ENCODE results near the gene HMGB2.

The HMGB2 gene

GRCh38 chr4:173316060-173316459, 18.1 kb downstream of the HMGB2 start:
- TF ChIP-seq TAF1 (IDR thresholded peaks at IDR 0.05; ENCODE audit: borderline replicate concordance, insufficient read depth, low read length) (no peak), SIN3A (IDR thresholded peaks at IDR 0.05; ENCODE audit: borderline replicate concordance, insufficient read depth, low read length) (no peak), FOXP2 (optimal IDR thresholded peaks at IDR 0.05; ENCODE audit: borderline replicate concordance, extremely low read depth, extremely low read length, insufficient read depth) (no peak), REST (IDR thresholded peaks at IDR 0.05; ENCODE audit: insufficient read depth in 1 of 2, low read depth in 2 of 2, low read length in 2 of 2) (no peak), POLR2AphosphoS5 (IDR thresholded peaks at IDR 0.05; ENCODE audit: low read depth, low read length) (no peak)

DNA sequence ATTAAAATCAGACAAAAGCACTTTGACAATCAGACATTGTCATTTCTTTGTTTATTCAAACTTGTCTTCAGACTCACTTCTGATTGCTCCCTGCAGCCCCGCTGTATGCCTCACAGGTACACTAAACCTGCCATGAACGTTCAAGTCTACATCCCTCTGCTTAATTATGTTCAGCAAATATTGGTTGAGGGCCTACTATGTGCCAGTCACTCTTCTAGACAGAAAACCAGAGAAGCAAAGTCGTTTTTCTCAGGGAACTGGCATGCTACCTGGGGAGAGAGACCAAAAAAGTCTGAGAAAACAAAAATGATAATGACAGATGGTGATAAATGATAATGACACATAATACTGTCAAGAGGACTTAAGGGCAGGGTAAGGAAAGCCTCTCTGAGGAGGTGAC, 19.4 kb downstream of the HMGB2 start:
- TF ChIP-seq SIN3A (IDR thresholded peaks at IDR 0.05; ENCODE audit: borderline replicate concordance, insufficient read depth, low read length), result no peak
- TF ChIP-seq FOXP2 (optimal IDR thresholded peaks at IDR 0.05; ENCODE audit: borderline replicate concordance, extremely low read depth, extremely low read length, insufficient read depth), result no peak

- TF ChIP-seq POLR2AphosphoS5 (IDR thresholded peaks at IDR 0.05; ENCODE audit: low read depth, low read length) (no peak), FOXP2 (optimal IDR thresholded peaks at IDR 0.05; ENCODE audit: borderline replicate concordance, extremely low read depth, extremely low read length, insufficient read depth) (no peak), REST (IDR thresholded peaks at IDR 0.05; ENCODE audit: insufficient read depth in 1 of 2, low read depth in 2 of 2, low read length in 2 of 2) (no peak), TAF1 (IDR thresholded peaks at IDR 0.05; ENCODE audit: borderline replicate concordance, insufficient read depth, low read length) (no peak), SIN3A (IDR thresholded peaks at IDR 0.05; ENCODE audit: borderline replicate concordance, insufficient read depth, low read length) (no peak)
These were observed 22.8 kb downstream of the HMGB2 start for GRCh38 chr4:173311368-173311767.

- TF ChIP-seq SIN3A (IDR thresholded peaks at IDR 0.05; ENCODE audit: borderline replicate concordance, insufficient read depth, low read length) (no peak), TAF1 (IDR thresholded peaks at IDR 0.05; ENCODE audit: borderline replicate concordance, insufficient read depth, low read length) (no peak), REST (IDR thresholded peaks at IDR 0.05; ENCODE audit: insufficient read depth in 1 of 2, low read depth in 2 of 2, low read length in 2 of 2) (no peak), FOXP2 (optimal IDR thresholded peaks at IDR 0.05; ENCODE audit: borderline replicate concordance, extremely low read depth, extremely low read length, insufficient read depth) (no peak), POLR2AphosphoS5 (IDR thresholded peaks at IDR 0.05; ENCODE audit: low read depth, low read length) (no peak)
These were observed 26.4 kb downstream of the HMGB2 start for GRCh38 chr4:173307778-173308177.

- TF ChIP-seq SIN3A (IDR thresholded peaks at IDR 0.05; ENCODE audit: borderline replicate concordance, insufficient read depth, low read length) (no peak), REST (IDR thresholded peaks at IDR 0.05; ENCODE audit: insufficient read depth in 1 of 2, low read depth in 2 of 2, low read length in 2 of 2) (no peak), POLR2AphosphoS5 (IDR thresholded peaks at IDR 0.05; ENCODE audit: low read depth, low read length) (no peak), TAF1 (IDR thresholded peaks at IDR 0.05; ENCODE audit: borderline replicate concordance, insufficient read depth, low read length) (no peak), FOXP2 (optimal IDR thresholded peaks at IDR 0.05; ENCODE audit: borderline replicate concordance, extremely low read depth, extremely low read length, insufficient read depth) (no peak)
These were observed 32.5 kb downstream of the HMGB2 start for GRCh38 chr4:173301518-173302201.

Data from PFSK-1 (cell line).